Renal pelvis (tissue), 4 donors: ENCODE results near the gene TXNRD3. TPM values are rescaled to one million over a fixed set of nuclear protein-coding genes. Genes with fewer than 3 reads are reported as not detected.

Experiments used
- DNase-seq: peaks from one replicate; pipeline ENCODE4 v3.0.0-alpha.2; 2013
- polyA plus RNA-seq, 3 donors: library from polyadenylated mRNA; unstranded; fragments of 120-200 nt; gene quantifications; one replicate each; pipeline ENCODE4 v1.2.1, GENCODE V29; 2013; ENCODE audit not compliant: insufficient read length in 3 of 3

Gene TXNRD3
- polyA plus RNA-seq, 3 donors: 15.4 to 18.2 (median 16.7) TPM

DNA sequence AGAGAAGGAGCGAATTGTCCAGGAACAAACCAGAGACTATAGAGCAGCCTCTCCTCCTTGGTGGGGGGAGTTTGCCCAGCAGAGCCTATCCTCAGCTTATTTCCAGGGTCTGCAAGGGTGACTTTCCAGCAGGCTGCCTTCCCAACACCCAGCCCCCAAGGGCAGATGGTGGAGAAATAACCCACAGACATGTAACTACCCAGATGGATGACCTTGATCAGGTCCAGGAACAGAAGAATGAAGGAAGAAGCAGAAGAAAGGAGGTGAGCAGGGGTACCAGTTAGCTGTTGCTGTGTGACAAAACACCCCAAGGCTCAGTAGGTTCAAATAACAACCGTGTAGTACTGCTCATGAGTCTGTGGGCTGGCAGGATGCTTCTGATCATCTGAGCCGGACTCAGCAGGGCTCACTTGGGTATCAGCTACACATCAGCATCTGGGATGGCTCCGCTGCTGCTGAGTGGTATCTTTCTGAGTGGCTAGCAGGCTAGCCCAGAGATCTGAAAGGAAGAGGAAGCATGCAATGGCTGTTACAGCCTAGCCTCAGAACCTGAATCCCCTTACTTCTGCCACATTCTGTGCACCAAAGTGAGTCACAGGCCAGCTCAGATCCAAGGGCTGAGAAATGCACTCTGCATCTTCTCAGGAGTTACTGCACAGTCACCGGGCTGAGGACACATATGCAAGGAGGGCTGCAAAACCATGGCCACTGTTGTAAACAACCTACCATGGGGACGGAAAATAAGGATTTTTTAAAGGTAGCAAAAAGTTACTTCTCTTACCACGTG lies 22.2 kb upstream of the TXNRD3 start:
- DNase-seq: no peak

DNA sequence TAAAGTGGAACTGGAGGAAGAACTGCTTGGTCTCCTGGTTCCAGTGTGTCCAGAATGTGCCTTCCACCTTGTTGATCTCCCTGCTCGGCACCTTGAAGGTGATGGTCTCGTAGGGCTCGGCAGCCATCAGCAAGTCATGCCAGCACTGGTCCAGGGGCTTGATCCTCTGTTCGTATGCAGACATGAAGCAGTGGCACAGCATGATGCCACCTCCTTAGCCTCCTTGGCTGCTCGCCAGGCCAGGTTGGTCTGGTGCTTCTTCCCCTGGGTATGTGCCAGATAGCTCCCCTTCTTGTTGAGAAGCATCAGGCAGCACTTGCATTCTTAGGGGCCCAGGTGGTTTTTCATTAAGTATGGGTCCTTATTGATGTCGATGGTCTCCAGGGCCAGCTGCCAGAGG lies 17.8 kb upstream of the TXNRD3 start:
- no peak for DNase-seq

DNA sequence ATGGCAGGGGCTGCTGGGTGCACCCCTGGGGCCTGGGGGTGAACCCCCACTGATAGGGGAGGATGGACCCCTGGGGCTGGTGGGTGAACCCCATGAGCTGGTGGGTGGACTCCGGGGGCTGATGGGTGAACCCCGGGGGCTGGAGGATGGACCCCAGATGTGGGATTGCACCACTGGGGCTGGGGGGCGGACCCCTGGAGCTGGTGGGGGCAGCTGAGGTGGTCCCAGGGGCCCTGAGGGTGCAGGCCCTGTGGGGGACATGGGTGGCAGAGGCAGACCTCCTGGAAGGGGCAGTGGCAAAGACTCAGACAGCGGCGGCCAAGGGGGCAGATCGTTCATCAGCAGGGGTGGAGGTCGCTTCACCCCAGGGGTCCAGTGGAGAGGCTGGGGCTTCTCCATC lies 17.4 kb upstream of the TXNRD3 start:
- no peak for DNase-seq

DNA sequence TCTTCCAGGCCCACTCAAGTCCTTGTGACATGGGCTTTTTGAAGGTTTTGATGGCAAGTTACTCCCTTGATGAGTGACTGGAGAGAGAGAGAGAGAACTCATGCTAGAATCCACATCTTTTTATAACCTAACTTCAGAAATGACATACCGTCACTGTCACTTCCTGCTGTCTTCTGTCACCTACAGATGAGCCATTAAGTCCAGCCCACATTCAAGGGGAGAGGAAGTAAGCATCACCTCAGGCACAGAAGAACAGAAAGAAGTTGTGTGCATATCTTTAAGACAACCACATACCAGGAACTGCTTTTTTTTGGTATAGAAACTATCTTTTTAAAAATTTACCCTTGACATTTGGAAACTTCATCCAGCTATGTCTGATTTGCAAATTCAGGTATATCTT lies 16.6 kb upstream of the TXNRD3 start:
- DNase-seq: no peak

DNA sequence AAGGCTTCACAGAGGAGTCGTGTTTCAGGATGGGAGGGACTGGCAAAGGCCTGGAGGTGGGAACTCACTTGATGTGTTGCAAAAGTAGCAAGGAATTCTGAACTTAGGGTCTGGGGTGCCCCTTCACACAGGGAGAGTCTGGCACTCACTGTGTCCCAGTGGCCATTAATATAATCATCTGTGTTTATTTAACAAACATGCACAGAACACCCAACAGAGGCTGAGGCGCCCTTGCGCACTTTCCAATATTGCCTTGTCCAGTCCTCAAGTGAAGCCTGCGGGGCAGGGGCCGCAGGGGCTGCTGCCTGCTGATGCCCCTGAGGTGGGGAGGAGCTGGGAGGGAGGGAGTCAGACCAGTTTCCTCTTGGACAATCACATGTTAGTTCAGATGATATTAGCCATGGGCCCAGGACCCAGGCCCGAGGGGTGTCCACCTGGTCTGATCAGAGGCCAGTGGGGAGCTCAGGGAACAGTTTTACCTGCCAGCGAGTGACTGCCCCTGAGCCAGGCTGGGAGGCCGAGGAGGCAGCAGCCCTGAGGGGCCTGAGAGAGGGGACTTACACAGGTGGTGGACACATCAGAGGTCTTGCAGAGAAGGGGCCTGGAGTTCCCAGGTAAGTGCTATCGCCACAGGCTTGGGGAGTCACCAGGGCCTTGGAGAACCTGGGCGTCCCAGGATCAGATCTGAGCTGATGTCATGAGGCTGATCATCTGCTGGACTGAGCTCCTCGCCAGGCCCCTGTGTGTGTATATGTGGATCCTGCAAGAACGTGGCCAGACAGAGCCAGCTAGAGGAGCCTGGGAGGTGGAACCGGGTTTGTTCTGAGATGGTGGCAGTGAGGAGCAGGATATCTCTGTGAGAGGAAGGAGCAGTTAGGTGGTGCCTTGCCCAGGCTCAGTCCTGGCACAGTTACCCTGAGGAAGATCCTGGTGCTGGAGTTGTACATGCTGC lies 13.8 kb upstream of the TXNRD3 start:
- no peak for DNase-seq

DNA sequence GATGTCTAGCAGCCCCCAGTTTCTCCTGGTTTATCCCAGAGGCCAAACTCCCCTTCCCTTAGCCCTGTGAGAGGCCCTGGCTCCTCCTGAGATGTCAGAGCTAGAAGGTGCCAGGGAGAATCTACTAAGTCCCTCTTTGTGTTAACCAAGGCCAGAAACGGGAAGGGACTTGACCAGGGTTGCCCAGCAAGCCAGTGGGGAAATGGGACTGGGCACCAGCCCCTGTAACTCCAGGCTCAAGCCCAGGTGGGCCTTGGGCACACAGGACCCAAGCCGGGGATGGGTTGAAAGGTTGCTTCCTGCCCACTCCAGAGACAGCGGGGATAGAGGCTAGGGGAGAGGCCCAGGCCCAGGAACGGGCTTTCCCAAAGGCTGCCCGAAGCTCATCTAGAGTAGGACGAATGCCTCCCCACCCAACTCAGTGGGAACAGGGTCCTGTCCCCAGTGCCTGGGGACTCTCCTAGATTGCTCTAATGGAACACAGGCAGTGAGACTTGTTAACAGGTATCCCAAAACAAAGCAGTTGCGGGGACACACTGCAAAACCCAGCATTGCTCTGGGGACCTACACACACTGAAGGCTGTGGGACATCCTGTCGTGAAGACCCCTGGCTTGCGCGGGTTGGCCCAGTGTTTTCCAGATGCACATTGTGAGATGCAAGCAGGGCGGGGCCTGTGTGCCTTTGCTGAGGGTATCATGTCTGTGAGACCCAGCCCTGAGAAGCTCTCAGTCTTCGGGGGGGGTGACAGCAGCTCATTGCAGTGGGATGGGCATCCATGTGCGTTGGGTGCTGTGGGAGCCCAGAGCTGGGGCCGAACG lies 12.9 kb upstream of the TXNRD3 start:
- no peak for DNase-seq

DNA sequence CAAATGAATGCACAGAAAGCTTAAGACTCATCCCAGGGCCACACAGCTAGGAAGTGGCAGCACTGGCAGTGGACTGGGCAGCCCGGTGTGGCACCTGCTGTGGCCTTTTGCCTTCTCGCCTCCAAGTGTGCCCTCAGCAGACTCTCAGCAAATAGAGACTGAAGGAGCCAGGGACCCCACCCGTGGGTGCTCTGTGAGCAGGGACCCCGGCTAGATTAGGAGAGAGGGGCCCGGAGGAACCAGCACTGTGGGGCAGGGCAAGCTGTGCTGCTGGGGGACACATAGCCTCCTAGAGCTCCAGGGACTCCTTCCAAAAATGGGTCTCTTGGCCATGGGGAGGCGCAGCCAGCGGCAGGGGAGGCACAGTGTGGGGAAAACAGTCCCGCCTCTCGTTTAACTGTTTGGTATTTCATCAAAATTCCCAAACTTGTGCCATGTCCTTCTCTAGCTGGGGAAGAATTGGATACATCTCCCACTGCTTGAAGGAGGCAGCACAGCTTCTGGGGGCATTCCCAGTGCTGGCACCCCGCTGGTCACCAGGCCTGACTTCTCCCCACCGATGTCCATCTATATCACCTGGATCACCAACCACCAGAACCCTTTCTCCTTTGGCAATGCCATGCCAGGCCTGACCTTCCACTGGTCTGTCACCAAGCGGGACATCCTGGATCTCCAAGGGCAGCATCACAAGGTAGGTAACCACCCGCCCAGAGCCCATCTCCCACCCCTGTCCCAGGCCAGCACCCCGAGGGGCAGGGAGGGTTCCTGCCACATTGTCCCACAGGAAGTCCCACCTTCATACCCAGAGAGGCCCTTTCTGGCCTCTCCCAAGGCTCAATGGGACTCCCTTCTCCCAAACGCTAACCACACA lies 12.0 kb upstream of the TXNRD3 start:
- DNase-seq: no peak

DNA sequence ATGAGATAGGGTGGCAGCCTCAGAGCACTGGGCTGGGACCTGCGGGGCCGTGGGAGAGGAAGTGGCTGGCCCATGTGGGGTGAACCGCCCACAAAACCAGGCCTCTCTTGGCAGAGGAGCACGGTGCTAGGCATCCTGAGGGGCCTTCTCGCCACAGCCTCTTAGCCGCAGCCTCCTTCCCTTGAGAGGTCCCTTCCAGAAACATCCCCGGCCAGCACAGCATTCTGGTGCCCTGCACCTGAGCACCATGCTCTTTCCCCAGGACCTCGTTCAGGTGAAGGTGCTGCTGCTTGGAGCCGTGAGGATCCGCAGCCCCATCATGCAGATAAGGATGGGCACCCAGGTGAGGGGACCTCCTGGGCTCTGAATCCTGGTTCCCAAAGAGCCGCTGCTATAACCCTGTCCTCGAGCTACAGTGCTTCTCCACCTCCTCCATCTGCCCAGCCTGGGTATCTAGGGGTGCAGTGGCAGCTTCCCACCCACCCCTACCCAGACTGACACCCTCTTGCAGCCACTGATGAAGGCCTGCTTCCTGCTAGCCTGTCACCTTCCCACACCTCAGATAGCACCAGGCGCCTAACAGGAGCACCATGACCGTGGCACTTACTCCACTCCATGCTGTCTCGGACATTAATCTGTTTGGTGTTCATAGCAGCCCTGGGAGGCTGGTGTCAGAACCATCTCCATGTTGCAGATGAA lies 11.2 kb upstream of the TXNRD3 start:
- DNase-seq: no peak

DNA sequence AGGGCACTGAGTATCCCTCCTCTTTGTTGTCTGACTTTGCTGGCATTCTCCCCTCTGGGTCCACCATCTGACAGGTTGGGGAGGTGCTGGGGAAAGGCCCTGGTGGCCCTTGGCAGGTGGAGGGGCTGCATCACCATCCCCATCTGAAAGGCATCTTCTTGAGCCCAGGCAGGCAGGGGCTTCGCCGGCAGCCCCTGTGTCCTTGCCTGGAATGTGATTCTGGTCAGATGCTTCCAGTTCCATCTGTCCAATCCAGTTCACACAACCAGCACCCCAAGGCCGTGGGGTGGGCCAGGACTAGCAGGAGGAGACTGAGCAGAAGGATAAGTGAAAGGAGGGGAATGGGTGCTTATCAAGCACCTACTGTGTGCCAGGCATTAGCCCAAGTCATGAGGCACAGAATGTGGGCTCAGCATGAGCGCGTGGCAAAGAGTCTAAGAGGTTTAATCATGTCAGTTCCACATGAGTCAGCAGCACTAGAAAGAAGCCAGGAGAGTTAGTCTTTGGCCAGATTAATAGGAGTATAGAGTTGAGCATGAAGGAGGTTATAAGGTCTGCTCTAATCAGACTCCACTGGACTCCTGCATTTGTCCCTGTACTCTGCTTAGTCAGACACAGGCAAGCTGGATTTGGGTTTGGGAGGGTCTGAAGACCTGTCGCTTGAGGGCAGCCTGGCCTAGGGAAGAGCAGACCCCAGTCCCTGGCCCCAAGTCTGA lies 10.5 kb upstream of the TXNRD3 start:
- no peak for DNase-seq

DNA sequence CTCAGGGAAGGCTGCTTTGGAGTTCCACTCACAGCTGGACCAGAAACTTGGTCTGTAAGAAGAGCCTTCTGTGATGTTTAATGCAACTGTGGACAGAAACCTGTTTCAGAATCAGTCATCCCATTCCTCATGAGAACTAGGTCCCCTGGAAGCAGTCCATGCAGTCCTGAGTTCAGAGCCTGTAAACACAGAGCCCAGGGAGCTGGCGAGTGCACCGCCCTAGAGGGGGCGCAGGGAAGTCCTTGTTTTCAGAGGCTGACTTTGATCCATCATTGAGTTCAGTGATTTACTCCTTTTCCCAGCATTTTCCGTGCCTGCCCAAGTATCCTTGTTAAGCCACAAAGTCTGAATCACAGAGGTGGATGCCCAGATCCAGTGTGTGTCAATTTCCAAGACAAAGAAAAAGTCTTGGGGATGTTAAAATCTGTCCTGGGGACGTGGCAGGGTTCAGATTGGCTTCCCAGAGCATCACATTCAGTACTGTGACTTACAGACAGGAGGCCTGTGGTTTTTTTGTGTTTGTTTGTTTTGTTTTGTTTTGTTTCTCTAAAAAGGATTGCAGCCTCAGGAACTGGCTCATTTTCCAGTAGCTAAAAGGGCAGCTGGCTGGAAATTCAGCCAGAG lies 9.8 kb upstream of the TXNRD3 start:
- no peak for DNase-seq

DNA sequence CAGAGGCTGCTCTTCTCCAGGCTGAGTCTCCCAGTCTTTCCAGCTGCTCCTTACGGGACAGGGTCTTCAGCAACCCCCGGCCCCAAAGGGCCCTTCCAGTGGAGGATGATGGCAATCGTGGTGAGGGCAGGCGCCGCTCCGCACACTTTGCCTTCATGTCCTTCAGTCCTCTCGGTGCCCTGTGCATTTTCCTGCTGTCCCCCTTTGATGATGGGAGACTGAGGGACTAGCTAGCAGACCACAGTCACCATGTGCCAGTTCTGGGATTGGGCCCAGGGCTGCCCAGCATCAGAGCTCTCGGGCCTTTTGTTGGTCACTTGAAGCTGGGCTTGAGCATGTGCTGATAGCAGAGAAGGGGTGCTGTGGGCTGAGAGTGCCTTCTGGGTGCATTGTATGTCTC lies 8.8 kb upstream of the TXNRD3 start:
- DNase-seq: no peak

DNA sequence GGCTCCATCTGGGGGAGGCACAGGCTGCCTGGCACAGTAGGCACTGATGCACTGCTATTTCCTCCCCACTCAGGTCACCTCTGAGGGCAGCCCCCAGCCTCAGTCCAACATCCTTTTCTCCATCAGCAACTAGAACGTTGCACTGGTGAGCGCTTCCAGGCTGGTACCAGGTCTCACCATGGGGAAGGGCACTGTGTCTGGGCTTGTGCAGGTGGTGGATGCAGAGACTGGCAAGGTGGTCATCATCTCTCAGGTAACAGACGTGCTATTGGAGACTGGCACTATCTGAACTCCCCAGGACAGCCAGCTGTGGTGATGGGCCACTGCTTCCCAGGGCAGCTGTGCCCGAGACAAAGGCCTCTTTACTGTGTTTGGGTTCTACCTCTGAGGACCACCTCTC lies 8.3 kb upstream of the TXNRD3 start:
- DNase-seq: no peak

DNA sequence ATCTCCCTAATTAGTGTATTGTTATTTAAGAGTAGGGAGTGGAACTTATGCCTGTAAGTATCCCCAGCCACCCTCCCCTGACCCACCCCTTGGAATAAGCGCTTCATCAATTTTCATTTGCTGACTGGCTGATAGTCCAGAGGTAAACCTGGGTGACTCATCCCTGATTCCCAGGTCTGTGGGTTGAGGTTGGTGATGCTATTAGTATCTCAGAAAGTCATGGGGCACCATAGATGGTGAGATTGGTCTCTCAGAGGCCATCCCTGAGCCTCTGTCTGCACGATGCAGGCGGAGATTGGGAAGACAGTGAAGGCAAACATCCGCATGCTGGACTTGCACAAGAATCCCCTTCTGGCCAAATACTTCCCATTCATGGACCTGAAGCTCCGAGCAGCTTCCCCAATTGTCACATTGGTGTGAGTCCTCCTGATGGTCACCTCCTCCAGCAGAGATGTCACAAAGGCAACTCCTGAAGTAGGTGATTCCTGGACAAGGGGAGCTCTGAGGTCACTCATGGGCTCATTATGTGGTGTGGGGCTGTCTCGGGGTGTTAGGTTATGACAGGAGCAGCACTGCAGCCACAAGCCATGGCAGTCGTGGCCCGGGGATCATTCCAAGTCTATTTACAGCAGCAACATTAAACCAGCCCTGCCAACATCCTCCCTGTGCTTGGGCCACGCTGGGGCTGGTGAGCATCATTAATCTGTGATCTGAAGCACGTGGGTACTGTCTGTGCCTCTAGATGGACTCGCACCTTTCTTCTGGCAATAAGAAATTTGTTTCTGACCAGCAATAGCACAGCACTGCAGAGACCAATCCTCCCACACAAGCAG lies 6.8 kb upstream of the TXNRD3 start:
- no peak for DNase-seq

DNA sequence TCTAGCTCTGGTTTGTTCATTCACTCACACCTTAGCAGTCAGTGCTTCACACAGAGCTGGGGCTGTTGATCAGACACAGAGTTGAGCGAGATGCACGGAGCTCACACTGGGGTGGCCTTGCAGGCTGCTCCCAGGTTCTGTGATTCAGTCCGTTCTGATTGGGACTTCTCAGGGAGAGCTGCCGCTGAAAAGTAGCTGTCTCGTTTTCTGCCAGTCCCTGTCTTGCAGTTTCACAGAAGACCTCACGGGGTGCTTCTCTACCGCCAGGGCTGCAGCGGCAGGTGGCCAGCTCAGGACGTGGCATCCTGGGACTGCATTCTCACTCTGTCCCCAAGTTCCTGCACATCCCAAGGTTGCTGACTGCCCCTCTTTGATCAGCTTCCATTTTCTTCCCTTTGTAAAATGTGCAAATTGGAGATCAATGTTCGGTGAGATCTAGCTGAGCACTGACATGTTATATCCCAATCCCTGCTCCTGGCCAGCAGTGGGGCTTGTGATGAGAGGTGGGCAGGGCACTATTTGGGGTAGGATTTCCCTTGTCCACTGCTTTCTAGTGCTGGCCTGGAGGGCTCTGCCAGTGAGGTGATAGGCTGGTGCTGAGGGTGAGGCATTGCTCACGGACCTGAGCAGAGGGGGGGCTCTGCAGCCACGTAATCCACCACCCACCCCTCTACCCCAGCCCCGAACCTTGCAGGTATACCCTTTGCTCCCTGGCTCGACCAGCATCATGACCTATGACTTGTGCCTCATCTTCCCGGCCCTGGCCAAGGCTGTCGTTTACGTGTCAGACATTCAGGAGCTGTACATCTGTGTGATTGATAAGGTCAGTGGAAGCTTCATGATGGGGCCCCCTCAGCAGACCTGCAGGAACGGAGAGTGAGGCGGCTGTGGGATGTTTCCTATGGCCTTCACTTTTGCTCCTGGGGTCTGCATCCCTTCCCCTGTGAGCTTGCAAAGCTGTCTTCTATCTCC lies 5.3 kb upstream of the TXNRD3 start:
- DNase-seq: no peak

DNA sequence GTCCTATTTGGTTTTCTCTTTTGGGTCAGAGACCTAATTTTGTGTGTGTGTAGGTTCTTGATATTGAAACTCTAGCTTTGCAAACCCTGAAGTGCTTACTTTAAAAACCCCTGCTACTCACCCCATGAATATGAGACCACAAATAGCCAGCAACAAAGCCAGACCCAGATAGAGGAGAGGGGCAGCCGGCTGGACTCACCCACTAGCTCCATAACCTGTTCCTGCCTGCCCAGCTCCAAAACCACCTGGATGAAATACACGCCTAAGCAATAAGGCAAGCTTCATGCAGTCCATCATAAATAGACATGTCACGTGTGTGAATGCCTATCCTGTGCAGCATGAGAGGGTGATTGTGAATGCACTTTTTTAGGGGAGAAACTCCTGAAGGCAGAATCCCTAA lies 3.7 kb upstream of the TXNRD3 start:
- no peak for DNase-seq

DNA sequence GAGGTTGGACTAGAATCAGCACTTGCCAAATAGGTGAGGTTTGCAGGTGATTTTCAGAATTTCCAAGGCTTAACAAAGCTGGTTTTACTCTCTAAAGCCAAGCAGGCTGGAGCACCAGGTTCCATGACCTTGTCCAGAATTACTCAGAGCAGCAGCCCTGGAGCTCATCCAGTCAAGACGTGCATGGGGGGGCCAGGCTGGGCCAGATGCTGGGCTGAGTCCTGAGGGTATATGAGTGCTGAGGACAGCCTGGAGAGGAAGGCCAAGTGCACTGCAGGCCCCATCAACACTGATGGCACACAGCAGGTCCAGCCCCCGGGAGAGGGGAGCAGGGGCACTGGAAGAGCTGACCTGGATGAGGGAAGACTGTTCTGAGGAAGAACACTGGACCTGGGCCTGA lies 3.0 kb upstream of the TXNRD3 start:
- no peak for DNase-seq
